CD4-positive, alpha-beta T cell treated with Interleukin-21 for 1 hour (primary cell): ENCODE results near the gene CCDC17.

Experiments used
- DNase-seq: peaks from one replicate; pipeline ENCODE4 v3.0.0-alpha.2; 2020

The CCDC17 gene

DNA sequence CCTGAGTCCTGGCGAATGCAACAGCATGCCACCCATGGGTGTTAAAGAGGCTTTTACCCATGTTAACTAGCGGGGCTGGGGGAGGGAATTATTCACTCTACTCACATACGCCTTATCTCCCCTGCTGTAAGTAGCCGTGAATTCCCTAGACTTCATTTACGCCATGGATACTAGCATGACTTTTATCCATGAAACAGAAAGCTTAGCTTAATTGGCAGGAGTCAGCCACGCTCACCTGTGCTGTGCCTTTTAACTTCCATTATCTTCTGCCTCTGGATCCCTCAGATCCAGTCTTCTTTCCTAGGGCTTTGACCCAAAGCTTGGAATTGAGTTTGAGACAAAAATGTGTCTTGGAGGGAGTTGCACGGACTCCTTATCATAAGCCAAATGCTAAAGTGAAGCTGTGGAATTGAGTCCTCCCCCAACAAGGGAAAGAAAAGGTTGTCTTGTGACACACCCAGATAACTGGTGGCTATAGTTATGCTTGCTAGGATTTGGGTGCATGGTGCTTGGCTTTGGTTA, 49.7 kb downstream of the CCDC17 start:
- DNase-seq: no peak

DNA sequence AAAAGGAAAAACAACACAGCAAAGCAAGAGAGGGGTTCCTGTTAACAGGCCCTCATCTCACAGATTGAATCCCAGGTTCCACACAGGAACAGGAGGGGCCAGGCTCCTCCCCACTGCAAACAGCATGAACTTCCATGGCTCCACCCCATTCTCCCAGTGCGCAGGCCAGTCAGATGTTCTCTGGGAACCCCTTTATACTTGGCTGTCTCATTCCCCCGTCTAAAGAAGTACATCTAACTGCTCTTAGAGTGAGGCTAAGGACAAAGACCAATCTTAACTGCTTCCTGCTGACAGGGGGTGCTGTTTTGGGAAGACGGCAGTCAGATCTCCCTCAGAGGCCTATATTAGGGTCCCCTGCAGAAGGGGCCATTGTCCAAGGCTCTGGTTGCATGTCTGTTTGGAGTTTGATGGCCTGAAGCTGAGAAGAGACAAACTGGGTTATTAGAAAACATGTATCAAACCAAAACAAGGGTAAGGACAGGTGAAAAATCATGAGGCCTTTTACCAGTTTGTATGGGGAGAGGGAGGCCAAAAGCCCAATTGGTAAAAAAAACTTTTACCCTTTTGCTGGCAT, 50.5 kb downstream of the CCDC17 start:
- no peak for DNase-seq

DNA sequence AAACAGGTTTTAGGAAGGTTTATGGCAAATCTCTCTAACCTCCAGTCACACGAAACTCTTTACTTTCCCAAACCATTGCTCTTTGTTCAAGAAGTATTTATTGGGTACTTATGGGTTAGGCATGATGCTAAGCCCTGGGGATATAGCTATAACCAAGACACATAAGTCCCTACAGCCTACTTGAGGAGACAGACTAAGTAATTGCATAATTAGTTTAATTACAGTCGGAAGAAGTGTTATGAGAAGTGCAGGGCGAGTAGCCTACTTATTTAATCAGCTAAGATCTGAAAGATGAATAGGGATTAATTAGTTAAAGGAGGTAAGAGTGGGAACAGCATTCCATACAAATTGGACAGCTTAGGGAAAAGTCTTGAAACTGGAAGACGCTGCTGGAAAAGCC, 53.2 kb downstream of the CCDC17 start:
- DNase-seq: no peak
